ENCODE measurements around the gene ZMAT5.

Gene ZMAT5

GRCh38 chr22:29766632-29767170 lies at the start of gene ZMAT5:
ZMAT5 (minus strand) TSS chr22:29767007; CDS start chr22:29748544, 18,463 bp downstream.
- DNase-seq, result peak; percentile 95

GRCh38 chr22:29816539-29816938 lies 49.7 kb upstream of the ZMAT5 start:
- no peak for DNase-seq

GRCh38 chr22:29816128-29816527 lies 49.3 kb upstream of the ZMAT5 start:
- no peak for DNase-seq

GRCh38 chr22:29815580-29815979 lies 48.8 kb upstream of the ZMAT5 start:
- DNase-seq, result no peak

GRCh38 chr22:29814003-29814402 lies 47.2 kb upstream of the ZMAT5 start:
- no peak for DNase-seq

- no peak for DNase-seq
Measured at GRCh38 chr22:29813563-29813962, 46.8 kb upstream of the ZMAT5 start.

- DNase-seq, result no peak
Measured at GRCh38 chr22:29813126-29813525, 46.3 kb upstream of the ZMAT5 start.

- no peak for DNase-seq
Measured at GRCh38 chr22:29811377-29811776, 44.6 kb upstream of the ZMAT5 start.

- DNase-seq, result no peak
Measured at GRCh38 chr22:29810216-29810615, 43.4 kb upstream of the ZMAT5 start.

GRCh38 chr22:29806196-29806595 lies 39.4 kb upstream of the ZMAT5 start:
- DNase-seq, result no peak

GRCh38 chr22:29804985-29805384 lies 38.2 kb upstream of the ZMAT5 start:
- no peak for DNase-seq

GRCh38 chr22:29803190-29803589 lies 36.4 kb upstream of the ZMAT5 start:
- no peak for DNase-seq

- DNase-seq, result no peak
Measured at GRCh38 chr22:29801796-29802195, 35.0 kb upstream of the ZMAT5 start.

- DNase-seq, result no peak
Measured at GRCh38 chr22:29801153-29801552, 34.3 kb upstream of the ZMAT5 start.

- peak; percentile 75 for DNase-seq
Measured at GRCh38 chr22:29799217-29799680, 32.4 kb upstream of the ZMAT5 start.

- DNase-seq, result no peak
Measured at GRCh38 chr22:29798801-29799200, 32.0 kb upstream of the ZMAT5 start.

GRCh38 chr22:29798318-29798717 lies 31.5 kb upstream of the ZMAT5 start:
- no peak for DNase-seq

GRCh38 chr22:29797351-29797750 lies 30.5 kb upstream of the ZMAT5 start:
- DNase-seq, result peak; percentile 22

GRCh38 chr22:29795663-29796062 lies 28.9 kb upstream of the ZMAT5 start:
- no peak for DNase-seq

- no peak for DNase-seq
Measured at GRCh38 chr22:29793396-29793795, 26.6 kb upstream of the ZMAT5 start.

- DNase-seq, result no peak
Measured at GRCh38 chr22:29790061-29790460, 23.3 kb upstream of the ZMAT5 start.

GRCh38 chr22:29788339-29789279 lies 21.8 kb upstream of the ZMAT5 start:
- no peak for DNase-seq

- DNase-seq, result no peak
Measured at GRCh38 chr22:29787371-29787980, 20.7 kb upstream of the ZMAT5 start.

GRCh38 chr22:29786031-29786430 lies 19.2 kb upstream of the ZMAT5 start:
- DNase-seq, result no peak
